Fibroblast of skin of right quadriceps (primary cell): Measurements from ENCODE around the gene PLD1.
"Not testable (repeated sequence)": the region's sequence is repeated elsewhere in the genome, so short reads cannot be mapped to it uniquely, and the experiment has no call there.

Experiments
- DNase-seq: peaks from one replicate; pipeline ENCODE4 v3.0.0-alpha.2; 2013

Gene PLD1

DNA sequence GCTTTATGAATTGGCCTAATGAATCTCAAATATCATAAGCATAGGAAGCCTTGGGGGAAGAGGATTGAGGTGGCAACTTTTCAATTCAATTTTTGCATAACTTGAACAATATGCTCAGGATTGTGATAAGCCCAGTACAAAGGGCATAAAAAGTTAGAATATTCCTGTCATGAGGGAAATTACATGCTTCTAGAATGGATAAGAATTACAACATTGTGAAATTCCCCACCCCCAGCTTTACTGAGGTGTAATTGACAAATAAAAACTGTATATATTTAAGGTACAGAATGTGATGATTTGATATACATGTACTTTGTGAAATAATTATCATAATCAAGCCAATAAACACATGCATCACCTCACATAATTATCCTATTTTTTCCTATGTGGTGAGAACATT, 217.5 kb downstream of the PLD1 start:
- DNase-seq, result no peak

DNA sequence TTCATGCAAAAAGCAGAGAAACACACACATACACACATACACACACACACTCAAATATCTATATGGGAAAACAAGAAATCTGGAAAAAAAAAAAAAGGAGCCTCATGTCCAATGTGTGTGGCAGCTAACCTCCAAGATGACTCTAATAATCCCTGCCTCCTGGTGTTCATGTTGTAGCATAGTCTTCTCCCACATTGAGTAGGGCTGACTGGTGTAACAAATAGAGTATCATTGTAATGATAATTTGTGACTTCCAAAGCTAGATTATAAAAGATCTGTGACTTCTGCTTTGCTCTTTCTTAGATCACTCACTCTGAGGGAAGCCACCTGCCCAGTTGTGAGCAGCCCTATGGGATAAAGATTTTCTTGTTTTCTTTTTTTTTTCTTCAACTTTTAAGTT, 219.2 kb downstream of the PLD1 start:
- no peak for DNase-seq

- no peak for DNase-seq
Observed at GRCh38 chr3:171586274-171586673, 224.0 kb downstream of the PLD1 start.

DNA sequence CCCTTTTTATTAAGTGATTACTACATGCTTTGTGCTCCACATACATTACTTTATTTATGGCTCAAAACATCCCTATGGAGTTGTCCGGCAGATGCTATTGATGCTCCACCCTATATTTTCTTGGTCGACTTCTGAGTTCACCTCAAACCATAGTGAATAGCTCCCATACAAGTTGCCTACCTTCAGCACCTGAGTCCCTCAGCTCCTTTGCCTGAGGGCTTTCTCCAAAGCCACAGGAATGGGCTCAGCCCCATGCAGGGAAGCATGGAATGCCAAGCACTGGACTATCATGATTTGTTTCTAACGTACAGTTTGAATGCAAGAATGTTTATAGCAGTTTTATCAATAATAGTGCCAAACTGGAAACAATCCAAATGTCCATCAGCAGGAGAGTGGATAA, 225.2 kb downstream of the PLD1 start:
- DNase-seq, result no peak

- no peak for DNase-seq
Observed at GRCh38 chr3:171584100-171584499, 226.2 kb downstream of the PLD1 start.

DNA sequence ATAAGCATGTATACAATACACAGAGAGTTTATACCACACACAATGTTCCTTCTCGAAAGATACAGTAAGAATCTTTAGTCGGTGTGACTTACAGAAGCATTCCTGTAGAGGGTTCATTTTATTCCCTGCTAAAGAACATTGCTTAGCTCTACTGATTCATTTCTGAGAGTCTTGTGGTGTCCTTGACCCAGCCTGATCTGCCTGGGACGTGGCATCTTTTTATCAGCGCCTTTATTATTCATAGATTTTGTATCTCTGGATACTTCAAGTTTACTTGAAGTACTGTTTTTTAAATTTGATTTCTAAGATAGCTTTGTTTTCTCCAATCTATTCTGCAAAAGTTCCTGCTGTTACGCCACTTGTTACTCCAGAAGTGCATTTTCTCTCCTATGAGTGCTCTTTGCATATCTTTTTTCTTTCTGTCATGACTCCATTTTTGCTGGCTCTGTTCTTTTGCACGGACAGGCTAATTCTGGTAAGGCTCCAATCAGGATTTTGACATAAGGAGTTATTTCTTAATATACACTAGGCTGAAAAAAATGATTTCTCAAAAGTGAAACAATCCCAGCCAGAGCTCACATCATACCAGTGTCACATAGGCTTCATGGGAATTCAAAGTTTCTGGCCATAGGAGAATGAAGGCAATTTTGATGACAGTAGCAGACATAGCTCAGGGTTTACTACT, 235.6 kb downstream of the PLD1 start:
- peak; percentile 20 for DNase-seq

DNA sequence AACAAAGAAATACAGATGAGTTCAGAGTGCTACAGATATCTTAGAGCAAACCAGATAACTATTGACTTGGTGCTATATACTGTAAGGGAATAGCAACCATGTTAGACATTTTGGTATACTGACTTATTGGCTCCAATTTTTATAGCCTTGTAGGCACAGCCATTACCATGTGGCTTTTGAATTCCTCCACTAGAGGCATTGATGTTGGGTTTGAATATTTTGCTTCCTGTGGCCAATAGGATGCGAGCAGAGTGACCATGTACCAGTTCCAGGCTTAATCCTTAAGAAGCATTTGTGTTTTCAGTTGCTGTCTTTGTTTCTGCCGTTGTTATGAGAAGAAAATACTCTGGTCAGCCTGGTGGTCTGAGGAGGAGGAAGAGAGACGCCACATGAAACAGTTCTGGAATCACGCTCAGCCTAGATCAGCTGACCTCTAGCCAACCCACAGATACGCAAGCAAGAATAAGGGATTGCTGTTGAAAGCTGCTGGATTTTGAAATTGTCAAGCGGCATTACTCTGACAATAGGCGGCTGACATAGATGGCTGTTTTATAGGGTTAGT, 240.6 kb downstream of the PLD1 start:
- DNase-seq, result no peak

DNA sequence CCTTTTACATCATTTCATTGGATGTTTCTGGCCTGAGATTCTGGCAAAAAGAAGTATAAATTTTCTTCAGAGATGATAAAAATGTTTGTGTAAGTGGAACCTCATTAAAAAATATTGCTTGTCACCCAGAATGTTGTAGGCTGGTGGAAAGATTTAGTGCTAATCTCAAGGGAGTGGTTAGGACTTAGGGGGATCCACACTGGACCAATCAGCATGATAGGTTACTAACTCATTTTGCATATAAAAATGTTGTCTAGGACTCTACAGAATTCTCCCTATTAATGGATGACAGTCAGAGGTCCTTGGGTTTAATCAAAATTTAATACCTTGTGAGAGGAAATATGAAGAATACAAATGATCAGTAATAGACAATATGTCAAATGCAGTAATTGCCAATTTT, 241.5 kb downstream of the PLD1 start:
- DNase-seq, result no peak

DNA sequence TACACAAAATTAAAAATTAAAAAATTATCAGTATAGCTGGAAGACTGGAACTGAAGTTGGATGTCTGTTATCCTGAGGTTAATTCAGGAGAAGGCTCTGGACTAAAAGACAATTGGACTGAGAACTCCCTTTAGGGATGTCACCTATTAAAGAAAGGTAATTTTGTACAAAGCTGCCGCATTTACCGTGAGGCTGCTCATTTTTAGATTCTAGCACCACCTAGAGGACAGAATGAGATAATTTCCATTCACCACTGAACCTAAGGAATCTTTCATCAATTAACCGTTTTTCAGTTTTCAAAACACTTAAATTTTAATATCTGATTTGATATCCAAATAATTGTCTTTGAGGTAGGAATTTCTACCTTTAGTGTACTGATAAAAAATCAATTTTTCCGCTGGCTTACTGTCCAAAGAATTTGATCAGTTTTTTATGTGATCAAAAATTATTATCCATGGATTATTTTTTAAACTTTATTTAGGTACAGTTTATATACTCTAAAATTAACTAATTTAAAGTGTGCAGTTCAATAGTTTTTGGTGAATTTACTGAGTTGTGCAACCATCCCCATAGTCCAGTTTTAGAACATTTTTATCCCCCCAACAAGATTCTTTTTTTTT, 243.4 kb downstream of the PLD1 start:
- peak; percentile 32 for DNase-seq

- peak; percentile 54 for DNase-seq
Observed at GRCh38 chr3:171565481-171566058, 244.7 kb downstream of the PLD1 start.

DNA sequence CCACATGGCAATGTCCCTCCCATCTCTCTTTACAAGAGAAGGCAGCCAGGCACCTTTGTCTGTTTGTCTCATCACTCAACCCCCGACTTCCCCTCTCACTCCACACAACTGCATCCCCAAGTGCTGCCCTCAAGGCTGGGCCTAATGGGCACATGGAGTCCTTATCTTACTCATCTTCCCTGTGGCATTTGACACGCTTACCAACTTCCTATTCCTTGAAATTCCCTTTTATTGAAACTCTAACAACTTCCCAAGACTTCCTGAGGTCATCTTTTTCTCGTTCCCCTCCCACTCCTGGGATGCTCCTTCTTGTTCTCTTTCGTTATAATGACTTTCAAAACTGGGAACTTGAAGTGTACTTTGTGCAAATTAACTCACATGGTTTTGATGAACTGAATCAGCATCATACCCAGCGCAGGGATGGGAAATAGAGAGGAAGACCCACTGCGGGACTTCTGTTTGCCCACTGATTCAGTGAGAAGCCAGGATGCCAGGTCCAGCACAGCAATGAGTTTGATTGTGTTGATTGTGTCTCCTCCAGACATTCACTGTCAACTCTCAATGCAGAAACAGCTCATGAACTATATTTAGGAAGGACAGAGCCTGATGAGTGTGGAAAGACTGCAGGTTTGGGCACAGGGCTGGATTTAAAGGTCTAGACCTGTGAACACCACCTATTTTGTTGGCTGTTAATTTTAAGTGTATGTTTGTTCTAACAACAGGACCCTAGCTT, 245.4 kb downstream of the PLD1 start:
- DNase-seq, result no peak

DNA sequence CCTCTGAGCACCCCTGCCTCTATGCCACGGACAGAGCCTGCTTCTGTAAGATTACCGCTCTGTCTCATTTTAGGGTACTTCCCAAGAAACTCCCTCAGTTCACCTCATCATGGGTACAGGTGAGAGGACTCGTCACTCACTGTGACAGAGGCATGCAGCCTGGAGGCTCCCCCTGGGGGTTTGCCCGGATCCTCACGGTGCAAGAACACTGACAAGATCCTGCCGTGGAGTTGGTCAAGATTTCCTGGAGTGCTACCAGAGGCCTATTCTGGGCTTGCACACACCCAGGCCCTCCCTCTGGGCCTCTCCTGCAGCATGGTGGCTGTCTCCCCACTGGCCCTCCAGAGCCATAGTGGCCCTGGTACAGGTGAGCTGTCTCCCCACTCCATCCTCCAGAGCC, 247.0 kb downstream of the PLD1 start:
- DNase-seq, result no peak

GRCh38 chr3:171562459-171562858, 247.8 kb downstream of the PLD1 start:
- DNase-seq, result not testable (repeated sequence)

- no peak for DNase-seq
Observed at GRCh38 chr3:171561596-171562323, 248.5 kb downstream of the PLD1 start.

DNA sequence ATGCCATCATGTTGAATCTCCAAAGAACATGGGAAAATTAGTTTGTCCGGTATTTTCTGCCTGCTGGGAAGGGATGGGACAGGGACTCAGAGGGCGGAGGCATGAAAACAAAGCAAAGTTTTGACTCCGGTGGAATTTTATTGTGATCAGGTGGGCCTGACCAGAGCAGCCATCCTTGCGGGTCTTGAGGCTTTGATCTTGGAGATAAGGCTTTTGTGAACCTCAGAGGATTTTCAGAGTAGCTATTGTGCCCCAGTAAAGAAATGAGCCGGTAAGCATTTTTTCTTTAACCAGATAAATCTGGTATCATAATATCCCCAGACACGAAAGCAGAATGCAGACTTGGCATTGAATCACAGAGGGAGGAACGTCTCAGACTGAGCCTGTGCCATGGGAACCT, 250.7 kb downstream of the PLD1 start:
- DNase-seq, result no peak

DNA sequence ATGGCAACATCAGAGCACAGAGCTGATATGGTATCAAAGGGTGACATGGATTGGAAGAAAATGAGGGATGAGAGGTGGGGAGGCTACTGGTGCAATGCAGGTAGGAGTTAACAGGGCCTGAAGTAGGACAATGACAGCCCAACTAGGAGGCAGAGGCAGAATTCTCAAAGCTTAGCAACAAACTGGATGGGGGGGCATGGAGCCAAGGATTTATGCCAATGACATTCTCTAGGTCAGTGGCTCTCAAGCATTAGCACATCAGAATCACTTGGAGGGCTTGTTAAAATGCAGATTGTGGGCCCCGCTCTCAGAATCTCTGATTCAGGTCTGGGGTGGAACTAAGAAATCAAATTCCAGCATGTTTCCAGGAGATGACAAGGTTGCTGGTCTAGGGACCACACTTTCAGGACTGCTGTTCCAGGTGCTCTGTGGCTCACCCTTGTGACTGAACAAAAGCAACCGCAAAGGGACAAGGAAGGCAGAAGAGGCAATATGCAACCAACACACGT, 252.0 kb downstream of the PLD1 start:
- no peak for DNase-seq

GRCh38 chr3:171557173-171557572, 253.1 kb downstream of the PLD1 start:
- DNase-seq, result no peak

DNA sequence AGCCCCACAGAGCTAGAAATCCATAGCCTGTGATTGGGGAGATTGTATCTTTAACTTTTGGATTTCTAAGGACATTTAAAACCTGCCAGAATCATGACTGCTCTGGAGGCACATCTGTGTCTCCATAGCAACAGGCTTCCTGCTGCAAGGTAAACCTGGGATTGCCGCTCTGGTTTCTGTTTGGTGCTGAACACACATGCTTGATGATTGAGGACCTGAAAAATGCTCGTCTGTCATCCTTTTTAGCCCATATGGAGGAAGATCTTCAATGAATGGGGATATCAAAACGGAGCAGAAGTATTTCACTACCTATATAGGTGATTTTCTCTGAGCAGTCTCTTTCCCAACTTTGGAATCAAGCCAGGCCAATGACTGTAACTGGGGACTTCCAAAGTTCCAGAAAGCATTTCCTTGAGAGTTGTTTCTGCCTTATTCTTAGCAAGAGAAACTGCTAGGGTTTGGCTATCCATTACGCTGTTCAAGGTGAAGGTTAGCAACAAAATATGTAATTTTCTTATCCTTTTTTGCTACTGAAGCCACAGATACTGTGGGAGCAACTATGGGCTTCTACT, 253.6 kb downstream of the PLD1 start:
- no peak for DNase-seq

GRCh38 chr3:171556148-171556547, 254.1 kb downstream of the PLD1 start:
- DNase-seq, result no peak

- no peak for DNase-seq
Observed at GRCh38 chr3:171553086-171553485, 257.2 kb downstream of the PLD1 start.

DNA sequence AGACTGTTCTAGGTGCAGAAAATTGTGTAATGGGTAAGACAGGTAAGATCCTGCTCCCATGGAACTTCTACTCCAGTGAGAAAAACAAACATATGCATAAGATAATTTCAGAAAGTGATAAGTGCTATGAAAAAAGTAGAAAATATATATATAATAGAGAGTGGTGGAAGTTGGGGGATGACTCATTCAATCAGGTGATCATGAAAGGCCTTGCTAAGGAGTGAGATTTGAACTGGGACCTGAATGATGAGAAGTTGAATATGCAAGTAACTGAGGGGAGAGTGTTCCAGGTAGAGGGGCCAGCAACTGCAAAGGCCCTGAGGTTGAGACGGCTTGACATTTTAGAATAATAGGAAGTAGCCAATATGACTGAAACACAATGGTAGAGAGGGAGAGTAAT, 257.8 kb downstream of the PLD1 start:
- no peak for DNase-seq

DNA sequence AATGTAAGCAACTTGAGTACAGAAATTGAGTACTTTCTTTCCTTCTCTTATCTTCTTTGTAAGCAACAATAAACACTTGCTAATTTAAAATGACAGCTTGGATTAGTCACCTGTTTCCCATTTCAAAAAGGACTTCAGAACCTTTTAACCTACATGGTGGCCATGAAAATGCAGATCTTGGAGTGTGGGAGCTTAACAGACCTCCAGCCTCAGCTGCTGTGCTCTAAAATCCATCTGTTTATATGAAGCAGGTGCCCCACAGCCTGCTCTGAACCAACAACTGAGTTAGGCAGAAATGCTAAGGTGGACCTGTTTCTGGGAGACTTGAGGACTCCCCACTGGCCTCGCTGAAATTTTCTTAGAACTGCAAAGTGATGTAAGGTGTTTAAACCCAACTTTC, 259.0 kb downstream of the PLD1 start:
- DNase-seq, result no peak
